Astrocyte (in vitro differentiated cells and primary cell): ENCODE measurements around the gene MUC5AC. TPM values are rescaled to one million over a fixed set of nuclear protein-coding genes. Genes with fewer than 3 reads are reported as not detected.

Source experiments
- DNase-seq: peaks from one replicate; pipeline ENCODE4 v3.0.0-alpha.2; 2010; ENCODE audit warnings: low read depth
- FAIRE-seq: peaks from 2 replicates; lab custom pipeline; 2011; peaks lifted over from hg19 to GRCh38; lab: Jason Lieb, UNC
- H2AFZ ChIP-seq: 2 replicates; pipeline ENCODE4 v1.6.0; 2012; ENCODE audit warnings: low read depth, low read length, inconsistent platforms
- H3K27ac ChIP-seq: 2 replicates; pipeline ENCODE4 v1.5.1; 2011; ENCODE audit warnings: low read depth, low read length, inconsistent platforms
- H3K27me3 ChIP-seq: 2 replicates; pipeline ENCODE4 v1.6.0; 2011; ENCODE audit warnings: low read length, inconsistent platforms; ENCODE audit not compliant: insufficient read depth
- H3K36me3 ChIP-seq: 2 replicates; pipeline ENCODE4 v1.5.1; 2011; ENCODE audit warnings: low read length, inconsistent platforms; ENCODE audit not compliant: insufficient read depth
- H3K4me1 ChIP-seq: 2 replicates; pipeline ENCODE4 v1.5.1; 2011; ENCODE audit warnings: low read length, inconsistent platforms; ENCODE audit not compliant: insufficient read depth
- H3K4me2 ChIP-seq: 2 replicates; pipeline ENCODE4 v1.6.0; 2012; ENCODE audit warnings: low read length, inconsistent platforms
- H3K4me3 ChIP-seq: 2 replicates; pipeline ENCODE4 v1.5.1; 2011; ENCODE audit warnings: low read depth, mild to moderate bottlenecking, low read length, inconsistent platforms; ENCODE audit not compliant: insufficient read depth
- H3K79me2 ChIP-seq: 2 replicates; pipeline ENCODE4 v1.6.0; 2012; ENCODE audit warnings: mild to moderate bottlenecking, low read length, inconsistent platforms; ENCODE audit not compliant: insufficient read depth
- H3K9ac ChIP-seq: 2 replicates; pipeline ENCODE4 v1.6.0; 2012; ENCODE audit warnings: mild to moderate bottlenecking, low read length, inconsistent platforms
- H3K9me3 ChIP-seq: 2 replicates; pipeline ENCODE4 v1.5.1; 2012; ENCODE audit warnings: low read depth, mild to moderate bottlenecking, low read length, inconsistent platforms; ENCODE audit not compliant: insufficient read depth
- H4K20me1 ChIP-seq: 2 replicates; pipeline ENCODE4 v1.6.0; 2012; ENCODE audit warnings: low read length, inconsistent platforms; ENCODE audit not compliant: insufficient read depth
- H3K27ac Mint-ChIP-seq: one replicate; pipeline ENCODE4 v1.8.0; 2021; ENCODE audit warnings: mild to moderate bottlenecking, mixed read lengths; ENCODE audit not compliant: unreplicated experiment
- H3K27me3 Mint-ChIP-seq: one replicate; pipeline ENCODE4 v1.8.0; 2021; ENCODE audit warnings: low read depth, mixed read lengths; ENCODE audit not compliant: unreplicated experiment
- H3K36me3 Mint-ChIP-seq: one replicate; pipeline ENCODE4 v1.8.0; 2021; ENCODE audit warnings: low read depth, mixed read lengths; ENCODE audit not compliant: unreplicated experiment
- H3K4me1 Mint-ChIP-seq: one replicate; pipeline ENCODE4 v1.8.0; 2021; ENCODE audit warnings: low read depth, mixed read lengths; ENCODE audit not compliant: unreplicated experiment
- H3K4me3 Mint-ChIP-seq: one replicate; pipeline ENCODE4 v1.8.0; 2021; ENCODE audit warnings: mild to moderate bottlenecking, moderate library complexity, mixed read lengths; ENCODE audit not compliant: unreplicated experiment
- H3K9me3 Mint-ChIP-seq: one replicate; pipeline ENCODE4 v1.8.0; 2021; ENCODE audit warnings: mild to moderate bottlenecking, mixed read lengths; ENCODE audit not compliant: unreplicated experiment
- CTCF ChIP-seq: IDR thresholded peaks from 2 replicates; pipeline ENCODE4 v1.5.1; 2011; ENCODE audit warnings: low read depth, mild to moderate bottlenecking, inconsistent platforms, low read length, moderate library complexity; ENCODE audit not compliant: insufficient read depth
- EZH2 ChIP-seq: IDR thresholded peaks from 2 replicates; pipeline ENCODE4 v1.6.1; 2012; ENCODE audit warnings: mild to moderate bottlenecking, low read length, inconsistent platforms; ENCODE audit not compliant: insufficient read depth
- total RNA-seq: library from RNA; stranded (reverse); gene quantifications from 2 replicates; pipeline ENCODE4 v1.2.1, GENCODE V29; 2021

The MUC5AC gene
- total RNA-seq, 1 donor from 2014 or later = not detected

GRCh38 chr11:1223346-1224110, 65.8 kb downstream of the MUC5AC start:
- no peak overlapping the region for H3K4me3 ChIP-seq
- no peak overlapping the region for H3K27ac ChIP-seq
- no peak for DNase-seq
- Mint-ChIP-seq H3K27ac (no peak overlapping the region), H3K27me3 (peaks cover 8% of the 10 kb centered on the region), H3K9me3 (no peaks in the 10 kb centered on the region), H3K4me3 (no peak overlapping the region), H3K36me3 (no peaks in the 10 kb centered on the region), H3K4me1 (no peaks in the 10 kb centered on the region)
- no peaks in the 10 kb centered on the region for H3K9me3 ChIP-seq
- H3K79me2 ChIP-seq = no peaks in the 10 kb centered on the region
- H3K4me2 ChIP-seq = no peak overlapping the region
- H3K4me1 ChIP-seq = no peaks in the 10 kb centered on the region
- H3K36me3 ChIP-seq = no peaks in the 10 kb centered on the region
- H2AFZ ChIP-seq = no peak overlapping the region
- H4K20me1 ChIP-seq = no peaks in the 10 kb centered on the region
- TF ChIP-seq CTCF (no peak), EZH2 (no peak)
- no peak for FAIRE-seq
- no peak overlapping the region for H3K9ac ChIP-seq
- no peaks in the 10 kb centered on the region for H3K27me3 ChIP-seq

- no peak overlapping the region for H3K27ac Mint-ChIP-seq
- Histone ChIP-seq H4K20me1 (no peaks in the 10 kb centered on the region), H2AFZ (no peak overlapping the region), H3K4me1 (no peaks in the 10 kb centered on the region), H3K9me3 (no peaks in the 10 kb centered on the region), H3K27me3 (no peaks in the 10 kb centered on the region), H3K9ac (no peak overlapping the region), H3K4me3 (no peak overlapping the region), H3K27ac (no peak overlapping the region), H3K4me2 (no peak overlapping the region), H3K79me2 (no peaks in the 10 kb centered on the region), H3K36me3 (no peaks in the 10 kb centered on the region)
- no peaks in the 10 kb centered on the region for H3K36me3 Mint-ChIP-seq
- H3K9me3 Mint-ChIP-seq = no peaks in the 10 kb centered on the region
- H3K4me1 Mint-ChIP-seq = no peaks in the 10 kb centered on the region
- H3K27me3 Mint-ChIP-seq = peaks cover 8% of the 10 kb centered on the region
- no peak overlapping the region for H3K4me3 Mint-ChIP-seq
- DNase-seq (no peak), FAIRE-seq (no peak)
- no peak for TF ChIP-seq CTCF
- TF ChIP-seq EZH2 = no peak
Measured at GRCh38 chr11:1224111-1224490, 66.3 kb downstream of the MUC5AC start.
